Pancreas (tissue), 10 donors: ENCODE measurements around the gene FURIN. TPM values are rescaled to one million over a fixed set of nuclear protein-coding genes. Genes with fewer than 3 reads are reported as not detected.

ENCODE experiments used
- ATAC-seq, 4 donors: fragments of 200-7000 bp; cut with Tn5 transposase; one replicate each; pipeline versions ENCODE4 v1.8.0 to v1.9.1; 2020; ENCODE audit warnings: mild to moderate bottlenecking in 4 of 4, moderate library complexity in 4 of 4
- DNase-seq, 6 donors: peaks; one replicate each; pipeline ENCODE4 v3.0.0-alpha.2; 2020
- FAIRE-seq: peaks from 2 replicates; lab custom pipeline; 2012; peaks lifted over from hg19 to GRCh38; lab: Jason Lieb, UNC
- H3K27ac ChIP-seq, 4 donors: fragments of 200-600 bp; sonication (generic); 1 replicate in 3 of 4; 2 replicates in 1 of 4; pipeline versions ENCODE4 v1.5.0 to v1.8.0; 2020
- H3K27me3 ChIP-seq, 4 donors: fragments of 200-600 bp; one replicate each; pipeline ENCODE4 v1.8.0; 2021
- H3K36me3 ChIP-seq, 3 donors: fragments of 200-600 bp; sonication (generic) in 1 of 3; one replicate each; pipeline versions ENCODE4 v1.5.0 to v1.8.0; 2020 to 2021
- H3K4me1 ChIP-seq, 3 donors: fragments of 200-600 bp; one replicate each; pipeline ENCODE4 v1.8.0; 2021
- H3K4me3 ChIP-seq, 4 donors: fragments of 200-600 bp; sonication (generic) in 2 of 4; one replicate each; pipeline versions ENCODE4 v1.5.0 to v1.8.0; 2020 to 2021
- H3K9me3 ChIP-seq, 4 donors: fragments of 200-600 bp; one replicate each; pipeline ENCODE4 v1.8.0; 2021
- CTCF ChIP-seq, 4 donors: fragments of 200-600 bp; sonication (generic) in 3 of 4; IDR thresholded peaks; one replicate each; pipeline versions ENCODE4 v1.5.0 to v1.8.0; 2021; ENCODE audit warnings: antibody characterized with exemption in 4 of 4
- WGBS, 2 donors: extraction: QIAGEN DNeasy Blood & Tissue Kit; methylation state at CpG; one replicate each; pipeline ENCODE4 v1.1.7; 2013; 5-methylcytosine and 5-hydroxymethylcytosine counted together
- intact Hi-C, 3 donors: fragments of 100-400 bp; cut with DNase I; formaldehyde crosslinking; loops; one replicate each; pipeline versions ENCODE4 v1.11.1 to v1.14.2; 2022
- polyA plus RNA-seq, 2 donors: library from polyadenylated mRNA; stranded (reverse); fragments of 200-250 nt; gene quantifications; one replicate each; pipeline ENCODE4 v1.2.3, GENCODE V29; 2013
- total RNA-seq, 6 donors: library from RNA; stranded (reverse); fragmentation: NEBNext Ultra II Directional in 4 of 6; extraction: Animal tissue kit (Norgen Biotek cat#: 25700) in 4 of 6; gene quantifications; one replicate each; pipeline versions ENCODE4 v1.2.1 to v1.2.4, GENCODE V29; 2021 to 2023
- donor health status: healthy with polysubstance abuse.
- donor health status: DM: no; HTN: no; CAD: no; lungs with moderate emphysema.
- donor health status: DM: no; HTN: no; CAD: no.
- donor health status: control.
- donor health status: control.
- donor health status: Bipolar disorder and iron deficiency.
- donor health status: DM: yes; HTN: yes; CAD: no.
- donor health status: DM: no; HTN: no; CAD: no.
- donor health status: DM: no; HTN: no; CAD: no.
- donor health status: DM: yes; HTN: yes; CAD: no.

FURIN gene
- total and polyA plus RNA-seq, 8 donors = 50.3 to 106 (median 84.2) TPM

- Histone ChIP-seq H3K27me3 (no peaks in the 10 kb centered on the region), H3K9me3 (no peaks in the 10 kb centered on the region), H3K27ac (no peak overlapping the region), H3K4me3 (no peak overlapping the region), H3K36me3 (peaks cover 13 to 99% (median 65%) of the 10 kb centered on the region in 3 donors), H3K4me1 (no peaks in the 10 kb centered on the region)
- ATAC-seq = no peak
- no peak for FAIRE-seq
- WGBS, 2 donors = 90 to 94% methylated on average over 22 of the region's 22 CpGs
- intact Hi-C loops = no loop called here
- peak in 1 of 6 donors; percentile 51 for DNase-seq
- TF ChIP-seq CTCF (IDR thresholded peaks at IDR 0.05) = no peak
Observed at GRCh38 chr15:90914305-90915080, 46.1 kb downstream of the FURIN start.

- WGBS, 2 donors = 78 to 83% methylated on average over 7 of the region's 7 CpGs
- no peak for TF ChIP-seq CTCF (IDR thresholded peaks at IDR 0.05)
- intact Hi-C loops = no loop called here
- no peak overlapping the region for H3K27ac ChIP-seq
- FAIRE-seq (no peak), DNase-seq (no peak), ATAC-seq (no peak)
- no peaks in the 10 kb centered on the region for H3K27me3 ChIP-seq
- H3K4me3 ChIP-seq = no peak overlapping the region
- peaks cover 13 to 99% (median 63%) of the 10 kb centered on the region in 3 donors for H3K36me3 ChIP-seq
- H3K9me3 ChIP-seq = no peaks in the 10 kb centered on the region
- H3K4me1 ChIP-seq = no peaks in the 10 kb centered on the region
Observed at GRCh38 chr15:90915216-90915807, 46.9 kb downstream of the FURIN start.

- ATAC-seq (peak in 3 of 4 donors; percentile 19 to 67 (median 46)), DNase-seq (peak in 2 of 6 donors; percentile 62 to 69), FAIRE-seq (no peak)
- intact Hi-C loops = no loop called here
- 76 to 79% methylated on average over 24 to 25 of the region's 25 CpGs for WGBS, 2 donors
- Histone ChIP-seq H3K27ac (no peak overlapping the region), H3K36me3 (peaks cover 13 to 99% (median 61%) of the 10 kb centered on the region in 3 donors), H3K4me3 (no peak overlapping the region), H3K4me1 (no peaks in the 10 kb centered on the region), H3K27me3 (no peaks in the 10 kb centered on the region), H3K9me3 (no peaks in the 10 kb centered on the region)
- no peak for TF ChIP-seq CTCF (IDR thresholded peaks at IDR 0.05)
Observed at GRCh38 chr15:90915808-90916440, 47.5 kb downstream of the FURIN start.

- DNase-seq = no peak
- 89 to 93% methylated on average over 11 of the region's 11 CpGs for WGBS, 2 donors
- H3K27ac ChIP-seq = no peak overlapping the region
- TF ChIP-seq CTCF (IDR thresholded peaks at IDR 0.05) = no peak
- no peak for ATAC-seq
- H3K36me3 ChIP-seq = peaks cover 8 to 98% (median 57%) of the 10 kb centered on the region in 3 donors
- no peak for FAIRE-seq
- no peaks in the 10 kb centered on the region for H3K4me1 ChIP-seq
- H3K4me3 ChIP-seq = no peak overlapping the region
- no peaks in the 10 kb centered on the region for H3K27me3 ChIP-seq
- intact Hi-C loops = no loop called here
- H3K9me3 ChIP-seq = no peaks in the 10 kb centered on the region
Observed at GRCh38 chr15:90916461-90916860, 48.1 kb downstream of the FURIN start.
